Right renal cortex interstitium (tissue), 3 donors: Measurements from ENCODE around the gene RAD51B. TPM values are rescaled to one million over a fixed set of nuclear protein-coding genes. Genes with fewer than 3 reads are reported as not detected.
A peak's percentile ranks its signal among the peaks of the same experiment; 100 is the strongest.

ENCODE experiments used
- DNase-seq, 3 donors: peaks; one replicate each; pipeline ENCODE4 v3.0.0-alpha.2; 2013; ENCODE audit warnings: low read depth in 3 of 3, low spot score in 2 of 3
- polyA plus RNA-seq, 3 donors: library from polyadenylated mRNA; unstranded; fragments of 120-200 nt; gene quantifications; one replicate each; pipeline ENCODE4 v1.2.1, GENCODE V29; 2013; ENCODE audit not compliant: insufficient read length in 3 of 3

Gene RAD51B
- polyA plus RNA-seq, 3 donors, result 11.3 to 11.9 (median 11.6) TPM

- DNase-seq, result no peak
Observed at GRCh38 chr14:68223631-68224030, 404.1 kb downstream of the RAD51B start.

- DNase-seq, result no peak
Observed at GRCh38 chr14:68225321-68225720, 405.7 kb downstream of the RAD51B start.

DNA sequence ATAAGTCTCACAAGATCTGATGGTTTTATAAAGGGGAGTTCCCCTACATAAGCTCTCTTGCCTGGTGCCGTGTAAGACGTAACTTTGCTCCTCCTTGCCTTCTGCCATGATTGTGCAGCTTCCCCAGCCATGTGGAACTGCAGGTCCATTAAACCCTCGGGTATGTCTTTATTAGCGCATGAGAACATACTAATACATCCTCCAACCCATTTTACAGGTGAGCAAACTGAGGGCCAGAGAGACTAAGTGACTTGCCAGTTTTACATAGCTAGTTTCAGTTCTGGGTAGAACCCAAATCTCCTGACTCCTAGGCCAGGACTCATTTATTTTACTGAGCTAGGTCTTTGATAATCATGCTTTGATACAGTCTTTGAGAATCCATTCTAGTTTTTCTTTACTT is 406.9 kb downstream of the RAD51B start:
- no peak for DNase-seq

GRCh38 chr14:68228656-68229055 is 409.1 kb downstream of the RAD51B start:
- no peak for DNase-seq

DNA sequence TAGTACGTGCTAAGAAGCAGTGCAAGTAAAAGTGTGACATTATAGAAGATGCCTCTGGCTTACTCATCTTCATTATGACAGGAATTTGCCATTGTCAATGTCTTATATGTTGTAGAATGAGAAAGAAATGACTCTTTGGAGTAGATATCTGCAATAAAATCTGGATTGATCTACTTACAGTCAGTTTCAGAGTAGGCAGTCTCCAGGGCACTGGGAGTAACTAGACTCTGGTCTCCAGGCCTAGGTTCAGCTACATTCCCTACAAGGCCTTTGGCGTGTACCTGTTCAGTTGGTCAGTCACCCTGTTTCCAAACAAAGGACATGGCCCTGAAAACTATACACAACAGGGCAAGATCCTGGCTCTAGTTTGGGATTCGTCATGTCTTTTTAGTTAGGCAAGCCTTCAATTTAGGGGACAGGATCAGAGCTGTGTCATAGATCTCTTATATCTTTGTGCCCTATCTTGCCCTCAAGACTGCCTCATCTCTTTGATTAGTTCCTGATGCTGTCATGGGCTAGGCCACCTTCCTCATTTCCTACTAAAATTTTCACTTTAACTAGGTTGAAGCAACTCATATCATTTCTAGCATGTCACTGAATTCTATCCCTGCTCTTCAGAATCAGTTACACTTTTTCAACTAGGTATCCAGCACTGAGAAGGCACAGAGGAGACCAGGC is 410.0 kb downstream of the RAD51B start:
- DNase-seq, result no peak

DNA sequence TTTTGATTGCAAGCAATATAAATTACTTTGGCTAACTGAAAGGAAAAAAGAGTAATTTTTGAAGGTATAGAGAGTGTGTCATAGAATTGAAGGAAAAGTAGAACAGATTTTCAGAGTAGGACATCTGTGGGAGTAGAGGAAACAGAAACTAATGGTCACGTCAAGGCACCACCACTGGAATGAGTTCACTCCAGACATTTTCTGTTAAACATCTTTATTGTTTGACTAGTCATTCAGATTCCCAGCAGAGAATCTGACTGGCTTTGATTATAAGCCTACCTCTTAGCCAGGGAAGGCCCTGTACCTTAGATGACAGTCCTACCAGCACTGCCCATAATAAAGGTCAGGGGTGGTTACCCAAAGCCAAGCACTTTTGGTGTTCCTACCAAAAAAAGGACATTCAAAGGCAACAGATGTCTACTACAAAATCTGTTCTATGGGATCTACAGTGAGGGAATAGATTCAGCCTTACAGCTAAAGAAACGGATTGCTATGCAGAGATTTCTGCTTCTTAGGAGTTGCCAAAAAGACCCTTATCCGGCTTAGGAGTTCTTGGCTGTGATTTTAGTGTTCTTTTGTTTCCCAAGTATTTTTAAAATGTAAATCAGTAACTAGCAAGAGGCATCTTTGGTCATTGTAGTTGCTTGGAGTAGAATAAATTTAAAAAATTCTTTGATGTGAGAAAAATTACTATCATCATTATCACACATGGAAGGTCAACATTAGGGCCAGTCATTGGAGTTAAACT is 410.8 kb downstream of the RAD51B start:
- no peak for DNase-seq

GRCh38 chr14:68230950-68231717 is 411.6 kb downstream of the RAD51B start:
- no peak for DNase-seq

DNA sequence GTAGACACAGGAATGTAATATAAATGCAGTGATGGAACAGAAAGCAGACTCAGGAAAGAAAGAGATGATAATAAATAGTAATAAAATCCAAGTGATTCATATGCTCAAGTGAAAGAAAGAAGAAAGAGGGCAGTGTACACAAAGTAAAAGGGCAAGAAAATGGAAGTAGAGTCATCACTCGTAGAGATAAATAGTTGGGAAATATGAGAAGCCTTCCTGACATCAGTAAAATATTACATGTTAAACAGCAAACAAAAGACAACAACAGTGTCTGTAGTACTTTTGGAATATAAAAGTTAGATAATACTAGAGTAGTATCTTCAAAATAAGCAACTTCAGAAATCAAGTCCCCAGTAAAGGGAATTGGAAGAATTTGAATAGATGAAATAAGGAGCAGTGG is 412.3 kb downstream of the RAD51B start:
- no peak for DNase-seq

GRCh38 chr14:68232300-68233055 is 412.9 kb downstream of the RAD51B start:
- peak in 2 of 3 donors; percentile 81 to 85 for DNase-seq

GRCh38 chr14:68233101-68233784 is 413.7 kb downstream of the RAD51B start:
- DNase-seq, result no peak

DNA sequence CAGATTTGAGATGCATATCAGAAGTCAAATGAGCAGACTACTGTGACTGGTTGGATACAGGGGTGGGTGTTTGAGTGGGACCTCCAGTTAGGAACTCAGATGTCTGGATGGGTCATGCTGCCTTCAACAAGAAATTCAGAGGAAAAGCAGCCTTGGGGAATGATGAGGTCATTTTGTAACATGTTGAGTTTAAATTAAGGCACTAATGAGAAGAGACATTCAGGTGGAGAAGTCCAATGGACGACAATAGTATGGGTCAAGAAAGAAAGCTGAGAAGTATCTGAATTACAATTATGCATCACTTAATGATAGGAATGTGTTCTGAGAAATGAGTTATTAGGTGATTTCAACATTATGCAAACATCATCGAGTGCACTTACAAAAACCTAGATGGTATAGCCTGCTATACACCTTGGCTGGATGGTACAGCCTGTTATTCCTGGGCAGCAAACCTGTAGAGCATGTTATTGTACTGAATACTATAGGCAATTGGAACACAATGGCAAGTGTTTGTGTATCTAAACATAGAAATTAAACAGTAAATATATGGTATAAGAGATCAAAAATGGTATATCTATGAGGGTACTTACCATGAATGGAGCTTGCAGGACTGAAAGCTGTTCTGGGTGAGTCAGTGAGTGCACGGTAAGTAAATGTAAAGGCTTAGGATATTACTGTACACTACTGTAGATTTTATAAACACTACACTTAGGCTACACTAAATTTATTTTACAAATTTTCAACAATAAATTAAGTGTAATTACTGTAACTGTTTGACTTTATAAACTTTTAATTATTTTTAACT is 414.7 kb downstream of the RAD51B start:
- no peak for DNase-seq

- no peak for DNase-seq
Observed at GRCh38 chr14:68235011-68235410, 415.4 kb downstream of the RAD51B start.

GRCh38 chr14:68236582-68237458 is 417.2 kb downstream of the RAD51B start:
- DNase-seq, result no peak

- DNase-seq, result no peak
Observed at GRCh38 chr14:68238551-68238950, 419.0 kb downstream of the RAD51B start.

- no peak for DNase-seq
Observed at GRCh38 chr14:68238976-68239375, 419.4 kb downstream of the RAD51B start.

DNA sequence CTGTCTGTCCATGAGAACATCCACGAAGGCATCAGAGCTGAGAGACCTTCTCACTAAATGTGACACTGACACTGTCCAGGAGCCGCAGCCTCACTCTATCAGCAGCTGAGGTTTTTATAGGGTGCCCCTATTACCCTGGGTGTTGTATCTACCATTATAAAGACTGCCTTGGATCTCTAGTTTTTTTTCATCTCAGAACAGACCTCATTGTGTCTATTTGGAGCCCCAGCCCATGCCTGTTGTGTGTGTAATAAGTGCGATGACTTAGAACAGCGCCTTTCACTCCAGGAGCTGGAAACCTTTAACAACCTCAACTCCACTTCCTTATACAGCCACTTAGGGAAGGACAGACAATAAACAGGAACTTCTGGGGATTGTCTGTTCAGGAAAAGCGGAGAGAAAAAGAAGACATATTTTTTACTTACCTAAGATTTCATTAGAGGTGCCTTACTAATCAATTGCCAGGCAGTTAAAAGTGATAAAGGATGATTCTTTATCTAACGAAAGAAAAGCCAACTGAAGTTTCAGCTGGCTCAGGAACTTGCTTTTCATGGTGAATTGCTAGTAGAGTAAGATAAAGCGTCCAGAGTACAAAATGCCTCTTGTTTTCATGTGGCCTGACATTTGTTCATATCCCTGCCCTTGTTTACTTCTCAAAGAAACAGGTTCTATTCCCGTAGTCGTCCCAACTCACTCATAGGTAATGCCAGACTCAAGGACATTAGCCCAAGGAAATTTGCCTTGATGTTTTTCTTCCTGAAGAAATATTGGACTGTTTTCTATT is 420.6 kb downstream of the RAD51B start:
- no peak for DNase-seq

GRCh38 chr14:68241862-68242487 is 422.4 kb downstream of the RAD51B start:
- DNase-seq, result no peak
